WI38 (cell line): Measurements from ENCODE around the gene ITCH.

Experiments used
- H3K4me3 ChIP-seq: 2 replicates; pipeline ENCODE4 v1.5.1; 2011; ENCODE audit warnings: low read depth, mild to moderate bottlenecking, control low read depth, low read length
- CTCF ChIP-seq: IDR thresholded peaks from 2 replicates; pipeline ENCODE4 v1.5.1; 2012; ENCODE audit warnings: low read depth, mild to moderate bottlenecking, control low read depth, low read length

The ITCH gene

DNA sequence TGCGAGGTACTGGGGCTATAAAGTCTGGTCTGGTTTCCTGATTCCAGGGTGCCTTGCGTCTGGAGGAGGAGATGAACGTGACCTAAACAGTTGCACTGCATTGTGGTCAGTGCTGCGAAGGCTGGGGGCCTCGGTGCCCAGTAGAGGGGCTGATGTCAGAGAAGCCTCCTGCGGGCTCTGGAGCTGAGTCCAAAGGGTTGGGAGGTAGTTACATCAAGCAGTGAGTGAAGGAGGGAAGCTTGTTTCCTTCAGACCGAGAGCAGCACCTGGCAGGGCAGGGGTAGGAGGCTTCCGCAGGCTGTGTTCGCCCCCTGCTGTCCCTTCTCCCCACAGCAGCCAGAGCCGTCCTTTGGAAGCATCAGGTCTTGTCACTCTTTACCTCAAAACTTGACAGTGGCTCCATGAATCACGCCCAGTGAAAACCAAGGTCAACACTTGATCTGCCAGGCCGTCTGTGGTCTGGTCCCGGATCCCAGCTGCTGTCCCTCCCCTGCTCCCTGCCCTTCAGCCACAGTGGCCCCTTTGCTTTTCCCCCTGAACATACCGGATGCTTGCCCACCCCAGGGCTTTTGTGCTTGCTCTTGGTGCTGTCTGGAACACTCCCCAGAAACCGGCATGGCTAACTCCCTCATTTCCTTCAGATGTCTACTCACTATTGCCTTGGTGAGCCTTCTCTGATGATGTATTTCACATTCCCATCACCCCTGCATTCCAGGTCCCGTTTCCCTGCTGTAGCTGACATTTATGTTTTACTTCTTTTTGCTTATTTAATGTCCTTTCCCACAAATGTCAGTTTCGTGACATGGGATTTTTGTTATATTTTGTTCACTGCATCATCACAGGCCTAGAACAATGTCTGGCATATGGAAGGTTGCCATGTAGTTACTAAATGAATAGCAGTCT lies 160.1 kb downstream of the ITCH start:
- peak overlapping the region; percentile 27; the same call in 1 of the 2 replicates for H3K4me3 ChIP-seq
- TF ChIP-seq CTCF, result peak; percentile 62

DNA sequence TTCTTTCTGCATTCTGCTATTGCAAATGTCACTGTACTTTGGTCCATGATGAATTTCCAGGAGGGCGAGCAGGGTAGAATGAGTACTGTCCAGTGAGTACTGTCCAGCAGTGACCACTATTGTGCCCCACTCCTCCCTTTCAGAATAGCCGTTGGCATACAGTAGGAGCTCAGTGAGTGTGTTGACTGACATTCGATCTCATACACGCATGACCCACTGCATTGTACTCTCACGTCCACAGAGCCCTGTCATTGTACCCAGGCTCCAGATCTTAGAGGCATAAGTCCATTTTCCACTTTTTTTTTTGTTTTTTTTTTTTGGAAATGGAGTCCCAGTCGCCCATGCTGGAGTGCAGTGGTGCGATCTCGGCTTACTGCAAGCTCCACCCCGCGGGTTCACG lies 161.4 kb downstream of the ITCH start:
- no peak for TF ChIP-seq CTCF
- no peak overlapping the region for H3K4me3 ChIP-seq

DNA sequence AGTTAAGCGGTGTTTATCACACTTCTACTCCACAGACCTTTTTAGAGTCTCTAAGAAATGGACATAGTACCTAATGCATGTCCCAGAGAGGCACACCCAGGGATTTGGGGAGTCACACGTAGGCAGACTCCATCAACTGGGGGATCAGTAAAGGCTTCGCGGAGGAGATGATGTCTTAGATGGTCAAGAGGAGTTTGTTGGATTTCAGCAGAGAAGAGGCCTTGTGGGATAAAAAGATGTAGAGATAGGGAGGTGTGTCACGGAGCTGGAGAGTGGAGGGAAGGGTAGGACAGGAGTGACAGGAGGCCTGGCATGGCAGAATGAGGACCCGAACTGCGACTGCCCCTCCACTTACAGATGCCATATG lies 162.3 kb downstream of the ITCH start:
- no peak for TF ChIP-seq CTCF
- H3K4me3 ChIP-seq, result no peak overlapping the region

- no peak for TF ChIP-seq CTCF
Observed at GRCh38 chr20:34525709-34526416, 162.8 kb downstream of the ITCH start.

GRCh38 chr20:34526466-34526865 lies 163.4 kb downstream of the ITCH start:
- no peak for TF ChIP-seq CTCF
- H3K4me3 ChIP-seq, result peak overlapping the region; percentile 28; the same call in 1 of the 2 replicates

More at GRCh38 chr20:34525709-34526416, 162.8 kb downstream of the ITCH start:
- H3K4me3 ChIP-seq, result peak overlapping the region; percentile 28; the same call in 1 of the 2 replicates

- H3K4me3 ChIP-seq, result peak overlapping the region; percentile 13; the same call in 1 of the 2 replicates
- no peak for TF ChIP-seq CTCF
Observed at GRCh38 chr20:34527016-34527415, 163.9 kb downstream of the ITCH start.

DNA sequence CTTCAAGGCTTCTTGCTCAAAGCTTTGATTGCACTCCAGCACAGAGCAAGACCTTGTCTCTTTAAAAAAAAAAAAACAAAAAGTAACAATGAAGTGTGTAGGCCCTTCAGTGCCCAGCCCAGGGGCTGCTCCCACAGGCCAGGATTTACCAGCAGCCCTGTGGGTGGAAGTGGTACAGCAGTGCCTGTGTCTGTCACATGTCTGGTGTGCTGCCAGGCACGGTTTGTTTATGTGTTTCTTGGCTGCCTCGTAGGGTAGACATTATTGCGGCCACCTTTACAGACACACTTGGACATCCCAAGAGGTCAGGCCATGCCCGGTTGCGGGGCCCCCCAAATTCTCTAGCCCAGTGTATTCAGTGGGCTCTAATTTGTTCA lies 165.8 kb downstream of the ITCH start:
- TF ChIP-seq CTCF, result no peak
- H3K4me3 ChIP-seq, result no peak overlapping the region
